ENCODE data around the gene ZMIZ1. TPM values are rescaled to one million over a fixed set of nuclear protein-coding genes. Genes with fewer than 3 reads are reported as not detected.
A peak's percentile ranks its signal among the peaks of the same experiment; 100 is the strongest.

Gene ZMIZ1
- total and polyA plus RNA-seq, 4 donors = 18.3 to 80.2 (median 42.6) TPM

DNA sequence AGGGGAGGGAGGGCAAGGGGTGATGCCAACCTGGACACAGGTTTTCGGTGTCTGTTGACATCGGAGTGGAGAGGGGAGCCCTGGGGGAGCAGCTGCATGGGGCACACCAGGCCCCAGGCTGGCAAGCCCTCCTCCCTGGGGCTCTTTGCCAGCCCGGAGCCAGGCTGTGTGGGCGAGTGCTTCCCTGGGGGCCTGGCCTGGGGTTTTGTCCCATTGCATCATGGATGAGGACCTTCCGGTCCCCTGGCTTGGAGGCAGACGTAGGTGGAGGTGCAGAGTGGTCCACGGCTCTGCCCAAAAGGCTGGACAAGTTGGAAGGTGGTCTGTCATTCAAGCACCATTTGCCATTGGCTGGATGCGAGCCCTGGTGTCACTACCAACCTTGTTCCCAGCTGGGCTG is 34.8 kb downstream of the ZMIZ1 start:
- Histone ChIP-seq H3K27me3 (ENCODE audit: control insufficient read depth in 3 of 3, insufficient read depth in 3 of 3, low read length in 2 of 3) (no peaks in the 10 kb centered on the region), H3K27ac (ENCODE audit: low read depth in 1 of 2, low read length in 1 of 2) (peak overlapping the region in 1 of 2 donors; percentile 4), H3K4me1 (ENCODE audit: control insufficient read depth in 5 of 5, insufficient read depth in 5 of 5, low read length in 5 of 5) (peaks cover 20 to 68% (median 36%) of the 10 kb centered on the region in 5 donors), H3K9ac (ENCODE audit: insufficient read depth in 1 of 2, low read length in 2 of 2) (no peak overlapping the region), H3K36me3 (ENCODE audit: control insufficient read depth in 4 of 4, insufficient read depth in 4 of 4, low read length in 4 of 4) (peaks cover 0 to 9% (median 3%) of the 10 kb centered on the region in 4 donors), H3K9me3 (ENCODE audit: control insufficient read depth in 4 of 4, insufficient read depth in 3 of 4, low read length in 3 of 4) (no peaks in the 10 kb centered on the region), H3K4me3 (no peak overlapping the region)
- ATAC-seq (ENCODE audit: insufficient read depth, low FRiP score) = no peak
- TF ChIP-seq, protein P1, sequence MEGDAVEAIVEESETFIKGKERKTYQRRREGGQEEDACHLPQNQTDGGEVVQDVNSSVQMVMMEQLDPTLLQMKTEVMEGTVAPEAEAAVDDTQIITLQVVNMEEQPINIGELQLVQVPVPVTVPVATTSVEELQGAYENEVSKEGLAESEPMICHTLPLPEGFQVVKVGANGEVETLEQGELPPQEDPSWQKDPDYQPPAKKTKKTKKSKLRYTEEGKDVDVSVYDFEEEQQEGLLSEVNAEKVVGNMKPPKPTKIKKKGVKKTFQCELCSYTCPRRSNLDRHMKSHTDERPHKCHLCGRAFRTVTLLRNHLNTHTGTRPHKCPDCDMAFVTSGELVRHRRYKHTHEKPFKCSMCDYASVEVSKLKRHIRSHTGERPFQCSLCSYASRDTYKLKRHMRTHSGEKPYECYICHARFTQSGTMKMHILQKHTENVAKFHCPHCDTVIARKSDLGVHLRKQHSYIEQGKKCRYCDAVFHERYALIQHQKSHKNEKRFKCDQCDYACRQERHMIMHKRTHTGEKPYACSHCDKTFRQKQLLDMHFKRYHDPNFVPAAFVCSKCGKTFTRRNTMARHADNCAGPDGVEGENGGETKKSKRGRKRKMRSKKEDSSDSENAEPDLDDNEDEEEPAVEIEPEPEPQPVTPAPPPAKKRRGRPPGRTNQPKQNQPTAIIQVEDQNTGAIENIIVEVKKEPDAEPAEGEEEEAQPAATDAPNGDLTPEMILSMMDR (IDR thresholded peaks at IDR 0.05; ENCODE audit: control extremely low read depth, extremely low read depth) = no peak
- 42 to 48% methylated on average over 8 of the region's 8 CpGs for WGBS, 2 donors
- DNase-seq = no peak

DNA sequence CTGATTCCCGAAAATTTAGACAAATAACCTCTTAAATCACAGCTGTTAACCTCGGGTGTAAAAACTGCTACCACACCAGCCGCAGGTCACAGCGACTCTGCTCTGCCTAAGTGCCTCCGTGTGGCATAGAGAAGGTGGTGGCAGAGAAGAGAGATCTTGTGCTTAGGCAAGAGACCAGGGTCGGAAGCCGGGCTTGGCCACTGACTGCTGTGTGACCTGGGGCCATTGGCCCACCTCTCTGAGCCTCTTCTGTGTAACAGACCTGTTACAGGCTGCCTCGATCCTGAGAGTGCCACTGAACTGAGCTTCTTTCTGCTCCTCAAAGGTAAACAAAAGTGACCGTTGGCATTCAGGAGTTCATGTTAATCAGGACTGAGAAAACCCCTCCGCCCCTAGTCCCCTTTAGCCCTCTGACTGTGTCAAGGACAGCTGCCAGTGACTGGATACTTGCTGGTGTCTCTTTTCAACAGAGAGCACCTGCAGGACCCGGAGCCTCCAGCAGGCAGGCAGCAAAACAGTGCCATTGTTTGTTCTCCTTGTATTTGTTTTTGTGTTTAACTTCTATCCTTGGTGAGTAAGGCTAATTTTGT is 36.5 kb downstream of the ZMIZ1 start:
- H3K27ac ChIP-seq (ENCODE audit: low read depth in 1 of 2, low read length in 1 of 2) = peak overlapping the region in 1 of 2 donors; percentile 21
- DNase-seq (no peak), ATAC-seq (ENCODE audit: insufficient read depth, low FRiP score) (no peak)
- H3K4me1 ChIP-seq (ENCODE audit: control insufficient read depth in 5 of 5, insufficient read depth in 5 of 5, low read length in 5 of 5) = peaks cover 20 to 58% (median 33%) of the 10 kb centered on the region in 5 donors
- TF ChIP-seq, protein P1 (IDR thresholded peaks at IDR 0.05; ENCODE audit: control extremely low read depth, extremely low read depth) = no peak
- H3K27me3 ChIP-seq (ENCODE audit: control insufficient read depth in 3 of 3, insufficient read depth in 3 of 3, low read length in 2 of 3) = no peaks in the 10 kb centered on the region
- peaks cover 0 to 9% (median 1%) of the 10 kb centered on the region in 4 donors for H3K36me3 ChIP-seq (ENCODE audit: control insufficient read depth in 4 of 4, insufficient read depth in 4 of 4, low read length in 4 of 4)
- no peaks in the 10 kb centered on the region for H3K9me3 ChIP-seq (ENCODE audit: control insufficient read depth in 4 of 4, insufficient read depth in 3 of 4, low read length in 3 of 4)
- 54 to 65% methylated on average over 11 of the region's 11 CpGs for WGBS, 2 donors
- no peak overlapping the region for H3K4me3 ChIP-seq
- H3K9ac ChIP-seq (ENCODE audit: insufficient read depth in 1 of 2, low read length in 2 of 2) = no peak overlapping the region

DNA sequence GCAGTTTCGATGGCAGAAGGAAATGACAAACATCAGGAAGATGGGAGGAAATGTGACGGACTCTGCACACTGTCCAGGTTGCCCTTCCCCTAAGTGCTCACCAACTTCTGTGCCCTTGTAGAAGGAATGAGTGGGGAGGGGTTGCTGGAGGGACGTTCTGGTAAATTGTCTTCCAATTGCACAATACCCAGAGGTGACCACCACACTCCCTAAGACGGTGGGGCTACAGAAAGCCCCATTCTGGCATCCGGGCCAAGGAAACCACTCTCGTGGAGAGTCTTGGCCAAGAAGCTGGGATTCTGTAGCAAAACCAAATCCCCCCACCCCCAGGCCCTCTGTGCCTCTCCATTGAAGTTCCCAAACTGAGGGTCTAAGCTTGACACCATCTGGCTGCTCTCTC is 37.1 kb downstream of the ZMIZ1 start:
- Histone ChIP-seq H3K9me3 (ENCODE audit: control insufficient read depth in 4 of 4, insufficient read depth in 3 of 4, low read length in 3 of 4) (no peaks in the 10 kb centered on the region), H3K27ac (ENCODE audit: low read depth in 1 of 2, low read length in 1 of 2) (peak overlapping the region in 1 of 2 donors; percentile 4), H3K9ac (ENCODE audit: insufficient read depth in 1 of 2, low read length in 2 of 2) (no peak overlapping the region), H3K27me3 (ENCODE audit: control insufficient read depth in 3 of 3, insufficient read depth in 3 of 3, low read length in 2 of 3) (no peaks in the 10 kb centered on the region), H3K4me3 (no peak overlapping the region), H3K36me3 (ENCODE audit: control insufficient read depth in 4 of 4, insufficient read depth in 4 of 4, low read length in 4 of 4) (peaks cover 0 to 14% (median 4%) of the 10 kb centered on the region in 4 donors), H3K4me1 (ENCODE audit: control insufficient read depth in 5 of 5, insufficient read depth in 5 of 5, low read length in 5 of 5) (peaks cover 20 to 54% (median 31%) of the 10 kb centered on the region in 5 donors)
- ATAC-seq (ENCODE audit: insufficient read depth, low FRiP score) (no peak), DNase-seq (no peak)
- 26 to 54% methylated on average over 6 of the region's 6 CpGs for WGBS, 2 donors
- TF ChIP-seq, protein P1 (IDR thresholded peaks at IDR 0.05; ENCODE audit: control extremely low read depth, extremely low read depth) = no peak

Measured in lung (tissue), 12 donors.